Suprapubic skin (tissue), 4 donors: ENCODE measurements around the gene SNAPC4. TPM values are rescaled to one million over a fixed set of nuclear protein-coding genes. Genes with fewer than 3 reads are reported as not detected.
"Not testable (repeated sequence)": the region's sequence is repeated elsewhere in the genome, so short reads cannot be mapped to it uniquely, and the experiment has no call there.

Source experiments
- DNase-seq, 2 donors: peaks; one replicate each; pipeline ENCODE4 v3.0.0-alpha.2; 2019; ENCODE audit warnings: low spot score in 2 of 2
- H3K27ac ChIP-seq: fragments of 200-600 bp; sonication (generic); one replicate; pipeline ENCODE4 v1.5.1; 2019
- H3K27me3 ChIP-seq: fragments of 200-600 bp; sonication (generic); one replicate; pipeline ENCODE4 v1.5.1; 2019
- H3K36me3 ChIP-seq: fragments of 200-600 bp; sonication (generic); one replicate; pipeline ENCODE4 v1.5.1; 2019
- H3K4me1 ChIP-seq: fragments of 200-600 bp; sonication (generic); one replicate; pipeline ENCODE4 v1.5.1; 2019
- H3K4me3 ChIP-seq: fragments of 200-600 bp; sonication (generic); one replicate; pipeline ENCODE4 v1.5.1; 2019; ENCODE audit warnings: mild to moderate bottlenecking
- H3K9me3 ChIP-seq: fragments of 200-600 bp; sonication (generic); one replicate; pipeline ENCODE4 v1.5.1; 2019
- EP300 ChIP-seq: sonication (generic); formaldehyde crosslinking; IDR thresholded peaks from one replicate; pipeline ENCODE4 v1.6.1; 2017; ENCODE audit warnings: antibody characterized with exemption
- POLR2A ChIP-seq, 2 donors: fragments of 450-650 bp; IDR thresholded peaks; one replicate each; pipeline ENCODE4 v1.6.1; 2017; ENCODE audit warnings: antibody characterized with exemption in 2 of 2, mild to moderate bottlenecking in 2 of 2, moderate library complexity in 2 of 2
- POLR2AphosphoS5 ChIP-seq, 3 donors: sonication (generic); formaldehyde crosslinking; IDR thresholded peaks; one replicate each; pipeline ENCODE4 v1.6.1; 2017; ENCODE audit warnings: antibody characterized with exemption in 3 of 3
- WGBS: methylation state at CpG from one replicate; pipeline ENCODE4 v1.1.5; 2018; 5-methylcytosine and 5-hydroxymethylcytosine counted together
- total RNA-seq, 4 donors: library from RNA; depleted of rRNA; stranded (reverse); fragments of >200 nt; gene quantifications; one replicate each; pipeline ENCODE4 v1.1.0, GENCODE V29; 2016
- TF ChIP-seq, protein P1 (sequence below), 2 donors: fragments of 200-600 bp in 1 of 2; fragments of 450-650 bp in 1 of 2; sonication (generic) in 1 of 2; IDR thresholded peaks; one replicate each; pipeline ENCODE4 v1.5.1; 2016 to 2019; ENCODE audit warnings: antibody characterized with exemption in 2 of 2, mild to moderate bottlenecking in 1 of 2, moderate library complexity in 1 of 2

Gene SNAPC4
- total RNA-seq, 4 donors from 2014 or later = 6.1 to 11.1 (median 9.8) TPM

DNA sequence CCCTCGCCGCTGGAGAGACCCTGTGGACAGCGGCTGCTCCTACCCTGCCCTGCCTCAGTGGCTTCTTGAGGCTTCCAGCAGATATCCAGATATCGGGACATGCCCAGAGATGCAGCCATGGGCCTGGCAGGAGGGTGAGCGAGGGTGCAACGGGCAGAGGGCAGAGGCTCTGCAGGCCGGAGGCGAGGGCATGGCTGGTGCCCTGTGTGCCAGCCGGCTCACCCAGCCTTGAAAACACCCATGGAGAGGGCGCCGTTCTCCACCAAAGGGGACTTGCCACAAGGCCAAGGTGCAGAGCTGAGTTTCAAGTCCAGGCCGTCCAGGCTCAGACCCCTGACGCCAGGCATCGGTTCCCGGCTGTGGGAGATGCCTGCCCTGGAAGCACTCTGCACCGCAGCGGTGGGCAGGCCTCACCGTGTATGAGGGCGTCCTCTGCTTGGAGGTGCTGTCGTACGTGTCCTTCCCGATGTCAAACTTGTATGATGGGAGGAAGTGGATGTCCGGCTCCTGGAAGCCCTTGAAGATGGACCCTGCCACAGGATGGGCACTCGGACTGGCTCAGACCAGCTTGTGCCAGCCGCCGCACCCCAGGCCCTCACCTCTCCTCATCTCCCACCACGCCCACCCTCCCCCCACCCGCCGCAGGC is 30.7 kb upstream of the SNAPC4 start:
- Histone ChIP-seq H3K36me3 (peaks cover 45% of the 10 kb centered on the region), H3K4me3 (no peak overlapping the region), H3K27me3 (no peaks in the 10 kb centered on the region), H3K27ac (no peak overlapping the region), H3K4me1 (no peaks in the 10 kb centered on the region), H3K9me3 (no peaks in the 10 kb centered on the region)
- TF ChIP-seq POLR2A (IDR thresholded peaks at IDR 0.05) (no peak), EP300 (no peak)
- WGBS = 93% methylated on average over 9 of the region's 29 CpGs
- peak in 1 of 2 donors; percentile 78 for DNase-seq

DNA sequence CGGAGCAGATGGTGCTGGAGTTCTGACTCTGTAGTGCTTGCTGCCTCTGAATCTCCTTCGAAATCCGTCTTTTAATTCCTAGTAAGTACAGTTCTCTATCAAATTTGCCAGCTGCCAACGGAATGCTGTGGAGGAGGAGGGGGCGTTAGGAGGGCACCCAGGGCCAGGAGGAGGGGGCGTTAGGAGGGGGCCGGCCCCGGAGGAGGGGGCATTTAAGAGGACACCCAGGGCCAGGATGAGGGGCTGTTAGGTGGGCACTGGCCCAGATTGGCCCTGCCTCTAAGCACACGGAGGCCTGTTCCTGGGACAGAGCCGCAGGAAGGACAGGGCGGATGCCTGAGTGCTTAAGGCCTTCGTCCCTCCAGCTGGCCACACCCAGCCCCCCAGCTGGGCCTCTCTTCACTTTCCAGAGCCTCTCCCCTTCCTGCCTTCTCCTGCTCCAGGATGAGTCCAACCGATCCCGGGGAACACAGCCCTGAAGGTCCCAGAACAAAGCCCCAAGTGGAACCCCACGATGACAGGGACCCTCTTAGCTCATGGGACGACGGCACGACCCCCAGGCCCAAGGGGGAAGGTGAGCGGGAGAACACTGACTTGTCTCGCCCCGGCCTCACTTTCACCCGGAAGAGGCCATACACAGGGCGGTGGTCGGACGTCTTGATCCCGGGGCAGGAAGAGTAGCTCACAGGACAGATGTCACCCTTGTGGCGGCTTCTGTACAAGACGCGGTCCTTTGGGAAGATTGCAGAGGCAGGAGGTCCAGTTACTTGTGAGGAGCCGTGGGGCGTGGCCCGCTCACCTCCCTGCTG is 29.9 kb upstream of the SNAPC4 start:
- H3K36me3 ChIP-seq = peaks cover 50% of the 10 kb centered on the region
- no peaks in the 10 kb centered on the region for H3K9me3 ChIP-seq
- no peak overlapping the region for H3K27ac ChIP-seq
- TF ChIP-seq POLR2AphosphoS5 (IDR thresholded peaks at IDR 0.05) = no peak
- TF ChIP-seq, protein P1, sequence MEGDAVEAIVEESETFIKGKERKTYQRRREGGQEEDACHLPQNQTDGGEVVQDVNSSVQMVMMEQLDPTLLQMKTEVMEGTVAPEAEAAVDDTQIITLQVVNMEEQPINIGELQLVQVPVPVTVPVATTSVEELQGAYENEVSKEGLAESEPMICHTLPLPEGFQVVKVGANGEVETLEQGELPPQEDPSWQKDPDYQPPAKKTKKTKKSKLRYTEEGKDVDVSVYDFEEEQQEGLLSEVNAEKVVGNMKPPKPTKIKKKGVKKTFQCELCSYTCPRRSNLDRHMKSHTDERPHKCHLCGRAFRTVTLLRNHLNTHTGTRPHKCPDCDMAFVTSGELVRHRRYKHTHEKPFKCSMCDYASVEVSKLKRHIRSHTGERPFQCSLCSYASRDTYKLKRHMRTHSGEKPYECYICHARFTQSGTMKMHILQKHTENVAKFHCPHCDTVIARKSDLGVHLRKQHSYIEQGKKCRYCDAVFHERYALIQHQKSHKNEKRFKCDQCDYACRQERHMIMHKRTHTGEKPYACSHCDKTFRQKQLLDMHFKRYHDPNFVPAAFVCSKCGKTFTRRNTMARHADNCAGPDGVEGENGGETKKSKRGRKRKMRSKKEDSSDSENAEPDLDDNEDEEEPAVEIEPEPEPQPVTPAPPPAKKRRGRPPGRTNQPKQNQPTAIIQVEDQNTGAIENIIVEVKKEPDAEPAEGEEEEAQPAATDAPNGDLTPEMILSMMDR (IDR thresholded peaks at IDR 0.05) = no peak
- H3K4me3 ChIP-seq = no peak overlapping the region
- H3K27me3 ChIP-seq = no peaks in the 10 kb centered on the region
- no peak for DNase-seq
- no peaks in the 10 kb centered on the region for H3K4me1 ChIP-seq
- WGBS = 75% methylated on average over 15 of the region's 32 CpGs

DNA sequence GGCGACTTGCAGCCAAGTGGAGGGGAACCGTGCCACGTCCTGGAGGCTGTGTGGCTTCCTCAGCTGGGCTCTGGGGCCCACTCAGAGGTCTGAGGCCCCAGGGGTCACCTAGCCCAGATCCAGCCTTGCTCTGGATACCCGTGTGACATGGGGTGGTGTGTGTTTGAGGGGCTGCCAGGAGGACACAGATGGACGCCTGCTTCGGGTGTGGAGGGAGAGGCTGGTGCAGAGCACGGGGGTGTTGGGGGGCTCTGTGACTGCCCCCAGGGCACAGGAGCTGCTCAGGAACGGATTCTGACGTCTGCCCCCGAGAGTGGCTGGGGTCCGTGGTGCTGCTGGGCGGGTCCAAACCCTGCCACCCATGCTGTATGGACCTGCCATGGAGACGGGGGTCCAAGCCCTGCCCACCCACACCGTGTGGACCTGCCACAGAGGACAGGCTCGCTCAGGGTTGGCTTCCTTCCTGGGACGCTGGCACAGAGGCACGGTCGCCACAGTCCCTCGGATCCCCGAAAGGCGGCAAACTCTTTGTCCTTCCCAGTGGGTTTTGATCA is 29.2 kb upstream of the SNAPC4 start:
- Histone ChIP-seq H3K4me1 (no peaks in the 10 kb centered on the region), H3K36me3 (peaks cover 56% of the 10 kb centered on the region), H3K27me3 (no peaks in the 10 kb centered on the region), H3K27ac (no peak overlapping the region), H3K4me3 (no peak overlapping the region), H3K9me3 (no peaks in the 10 kb centered on the region)
- TF ChIP-seq, protein P1 (IDR thresholded peaks at IDR 0.05) = no peak
- TF ChIP-seq EP300 (no peak), POLR2AphosphoS5 (IDR thresholded peaks at IDR 0.05) (no peak), POLR2A (IDR thresholded peaks at IDR 0.05) (no peak)
- 83% methylated on average over 8 of the region's 21 CpGs for WGBS
- DNase-seq = no peak

DNA sequence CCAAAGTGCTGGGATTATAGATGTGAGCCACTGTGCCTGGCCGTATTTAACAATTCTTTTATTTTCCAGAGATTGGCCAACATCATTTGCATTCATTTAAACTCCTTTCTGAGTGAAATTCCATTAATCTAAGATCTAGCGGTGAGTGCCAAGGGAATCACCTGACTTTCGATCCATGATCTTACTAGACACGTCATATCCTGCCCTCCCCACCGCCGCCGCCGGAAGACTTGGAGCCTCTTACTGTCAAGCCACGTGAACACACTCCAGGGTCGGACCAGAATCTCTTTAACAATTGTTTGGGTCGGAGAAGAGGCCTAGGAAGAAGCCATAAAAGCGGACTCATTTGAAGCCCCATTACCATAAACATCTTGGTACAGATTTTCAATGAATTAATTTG is 26.8 kb upstream of the SNAPC4 start:
- TF ChIP-seq, protein P1 (IDR thresholded peaks at IDR 0.05) = no peak
- no peak for TF ChIP-seq POLR2AphosphoS5 (IDR thresholded peaks at IDR 0.05)
- TF ChIP-seq POLR2A (IDR thresholded peaks at IDR 0.05) = no peak
- TF ChIP-seq EP300 = no peak
- Histone ChIP-seq H3K27ac (no peak overlapping the region), H3K9me3 (no peaks in the 10 kb centered on the region), H3K36me3 (peaks cover 63% of the 10 kb centered on the region), H3K4me3 (no peak overlapping the region), H3K27me3 (no peaks in the 10 kb centered on the region), H3K4me1 (no peaks in the 10 kb centered on the region)
- WGBS = 71% methylated on average over 12 of the region's 12 CpGs
- peak in 1 of 2 donors; percentile 57 for DNase-seq

DNA sequence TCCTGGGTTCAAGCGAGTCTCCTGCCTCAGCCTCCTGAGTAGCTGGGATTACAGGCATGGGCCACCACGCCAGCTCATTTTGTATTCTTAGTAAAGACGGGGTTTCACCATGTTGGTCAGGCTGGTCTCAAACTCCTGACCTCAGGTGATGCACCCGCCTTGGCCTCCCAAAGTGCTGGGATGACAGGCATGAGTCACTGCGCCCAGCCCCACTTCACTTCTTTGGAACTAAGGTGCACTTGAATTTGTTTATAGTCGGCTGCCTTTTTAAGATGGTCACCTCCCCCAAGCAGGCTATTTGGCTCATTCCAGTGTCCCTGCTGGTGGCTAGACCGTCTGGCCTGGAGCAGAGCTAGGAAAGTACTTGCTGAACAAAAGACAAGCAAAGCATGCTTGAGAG is 25.4 kb upstream of the SNAPC4 start:
- peaks cover 69% of the 10 kb centered on the region for H3K36me3 ChIP-seq
- H3K4me3 ChIP-seq, H3K9me3 ChIP-seq, H3K4me1 ChIP-seq, H3K27me3 ChIP-seq, H3K27ac ChIP-seq, DNase-seq: not testable (repeated sequence)
- WGBS = 83% methylated on average over 7 of the region's 7 CpGs

DNA sequence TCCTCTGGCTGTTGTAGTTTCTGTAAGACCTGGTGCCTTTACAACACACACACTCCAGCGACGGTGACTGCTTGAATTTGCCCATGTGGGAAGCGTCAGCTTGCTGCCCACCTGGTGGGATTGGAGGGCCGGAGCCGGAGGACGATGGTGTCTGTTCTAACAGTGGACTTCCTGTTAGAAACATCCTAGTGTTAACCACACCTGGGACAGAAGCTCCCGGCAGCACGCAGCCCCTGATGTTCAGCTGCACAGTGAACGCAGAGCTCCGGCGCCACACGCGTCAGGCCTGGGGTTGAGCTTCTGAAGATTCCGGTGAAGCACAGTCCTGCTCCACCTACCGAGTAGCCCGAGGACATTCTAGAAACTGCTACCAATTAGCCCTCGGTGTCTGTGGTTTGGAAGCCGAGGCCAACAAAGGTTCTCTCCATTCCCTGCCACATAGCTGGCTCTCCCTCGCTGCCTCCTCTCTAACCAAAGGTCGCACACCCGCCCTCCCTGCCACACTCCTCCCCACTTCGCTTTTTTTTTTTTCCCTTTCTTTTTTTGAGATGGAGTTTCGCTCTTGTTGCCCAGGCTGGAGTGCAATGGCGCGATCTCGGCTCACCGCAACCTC is 24.9 kb upstream of the SNAPC4 start:
- Histone ChIP-seq H3K4me3 (no peak overlapping the region), H3K27me3 (no peaks in the 10 kb centered on the region), H3K36me3 (peaks cover 69% of the 10 kb centered on the region), H3K27ac (no peak overlapping the region), H3K4me1 (no peaks in the 10 kb centered on the region), H3K9me3 (no peaks in the 10 kb centered on the region)
- no peak for TF ChIP-seq POLR2A (IDR thresholded peaks at IDR 0.05)
- TF ChIP-seq, protein P1 (IDR thresholded peaks at IDR 0.05) = no peak
- TF ChIP-seq POLR2AphosphoS5 (IDR thresholded peaks at IDR 0.05) = no peak
- 80% methylated on average over 15 of the region's 27 CpGs for WGBS
- peak in 1 of 2 donors; percentile 52 for DNase-seq
